MG63 (cell line): ENCODE measurements around the gene MINDY4B. TPM values are rescaled to one million over a fixed set of nuclear protein-coding genes. Genes with fewer than 3 reads are reported as not detected.

Experiments
- DNase-seq: peaks from one replicate; pipeline ENCODE4 v3.0.0-alpha.2; 2020
- H3K27me3 ChIP-seq: fragments of 250-450 bp; sonication (Bioruptor Pico); 2 replicates; pipeline ENCODE4 v1.5.1; 2020; ENCODE audit warnings: mild to moderate bottlenecking, moderate library complexity
- H3K36me3 ChIP-seq: fragments of 250-450 bp; sonication (Bioruptor Pico); 2 replicates; pipeline ENCODE4 v1.5.1; 2020; ENCODE audit warnings: mild to moderate bottlenecking, moderate library complexity
- H3K4me3 ChIP-seq: fragments of 250-450 bp; sonication (Bioruptor Pico); 2 replicates; pipeline ENCODE4 v1.5.1; 2020; ENCODE audit warnings: mild to moderate bottlenecking, moderate library complexity
- H3K9me3 ChIP-seq: fragments of 250-450 bp; sonication (Bioruptor Pico); 2 replicates; pipeline ENCODE4 v1.5.1; 2020; ENCODE audit warnings: mild to moderate bottlenecking, moderate library complexity
- total RNA-seq: library from RNA; depleted of rRNA; stranded (reverse); fragments of >200 nt; shearing (Covaris generic); gene quantifications from 2 replicates; pipeline ENCODE4 v1.2.3, GENCODE V29; 2014; ENCODE audit warnings: low replicate concordance; rRNA removed

Gene MINDY4B
- not detected in 2 replicates for total RNA-seq

GRCh38 chr3:150905339-150905738 is at the start of gene MINDY4B:
TSS of gene MINDY4B (minus strand) at chr3:150905439. CDS start at chr3:150905439, 0 bp downstream.
- no peak for DNase-seq
- Histone ChIP-seq H3K27me3 (peaks cover 54% of the 10 kb centered on the region), H3K36me3 (no peaks in the 10 kb centered on the region)

GRCh38 chr3:150951923-150952322 is 46.7 kb upstream of the MINDY4B start:
- peaks cover 37% of the 10 kb centered on the region for H3K27me3 ChIP-seq
- no peak for DNase-seq

More at GRCh38 chr3:150905339-150905738, at the start of gene MINDY4B:
- H3K9me3 ChIP-seq = no peaks in the 10 kb centered on the region; the same call in 1 of the 2 replicates
- no peak within 1 kb of the TSS for H3K4me3 ChIP-seq

GRCh38 chr3:150945226-150946032 is 40.2 kb upstream of the MINDY4B start:
- no peaks in the 10 kb centered on the region for H3K36me3 ChIP-seq
- no peak for DNase-seq
- peaks cover 21% of the 10 kb centered on the region for H3K27me3 ChIP-seq
- no peak overlapping the region for H3K4me3 ChIP-seq
- no peaks in the 10 kb centered on the region for H3K9me3 ChIP-seq

More at GRCh38 chr3:150951923-150952322, 46.7 kb upstream of the MINDY4B start:
- H3K36me3 ChIP-seq = no peaks in the 10 kb centered on the region
- H3K9me3 ChIP-seq = no peaks in the 10 kb centered on the region
- H3K4me3 ChIP-seq = no peak overlapping the region

GRCh38 chr3:150942221-150942620 is 37.0 kb upstream of the MINDY4B start:
- Histone ChIP-seq H3K27me3 (peaks cover 14% of the 10 kb centered on the region), H3K4me3 (no peak overlapping the region), H3K36me3 (no peaks in the 10 kb centered on the region), H3K9me3 (no peaks in the 10 kb centered on the region)
- DNase-seq = no peak

GRCh38 chr3:150936693-150937092 is 31.5 kb upstream of the MINDY4B start:
- H3K27me3 ChIP-seq = peaks cover 14% of the 10 kb centered on the region
- no peak overlapping the region for H3K4me3 ChIP-seq
- no peaks in the 10 kb centered on the region; the same call in 1 of the 2 replicates for H3K9me3 ChIP-seq
- no peaks in the 10 kb centered on the region for H3K36me3 ChIP-seq
- DNase-seq = no peak

- Histone ChIP-seq H3K9me3 (no peaks in the 10 kb centered on the region; the same call in 1 of the 2 replicates), H3K4me3 (no peak overlapping the region), H3K36me3 (no peaks in the 10 kb centered on the region), H3K27me3 (peaks cover 28% of the 10 kb centered on the region)
- DNase-seq = no peak
These were observed 28.3 kb upstream of the MINDY4B start for GRCh38 chr3:150933473-150933995.

- Histone ChIP-seq H3K27me3 (peaks cover 24% of the 10 kb centered on the region), H3K36me3 (no peaks in the 10 kb centered on the region), H3K9me3 (no peaks in the 10 kb centered on the region; the same call in 1 of the 2 replicates), H3K4me3 (no peak overlapping the region)
- no peak for DNase-seq
These were observed 26.5 kb upstream of the MINDY4B start for GRCh38 chr3:150931745-150932144.

GRCh38 chr3:150930839-150931238 is 25.6 kb upstream of the MINDY4B start:
- Histone ChIP-seq H3K4me3 (no peak overlapping the region), H3K36me3 (no peaks in the 10 kb centered on the region), H3K27me3 (peaks cover 24% of the 10 kb centered on the region), H3K9me3 (no peaks in the 10 kb centered on the region; the same call in 1 of the 2 replicates)
- DNase-seq = no peak

- H3K27me3 ChIP-seq = peaks cover 22% of the 10 kb centered on the region
- no peaks in the 10 kb centered on the region for H3K36me3 ChIP-seq
- H3K9me3 ChIP-seq = no peaks in the 10 kb centered on the region
- H3K4me3 ChIP-seq = no peak overlapping the region
- DNase-seq = no peak
These were observed 23.0 kb upstream of the MINDY4B start for GRCh38 chr3:150928234-150928633.

- Histone ChIP-seq H3K36me3 (no peaks in the 10 kb centered on the region), H3K9me3 (no peaks in the 10 kb centered on the region), H3K4me3 (no peak overlapping the region), H3K27me3 (peaks cover 12% of the 10 kb centered on the region)
- no peak for DNase-seq
These were observed 21.1 kb upstream of the MINDY4B start for GRCh38 chr3:150926328-150926727.

- no peaks in the 10 kb centered on the region for H3K9me3 ChIP-seq
- no peak overlapping the region for H3K4me3 ChIP-seq
- DNase-seq = peak; percentile 45
- H3K36me3 ChIP-seq = no peaks in the 10 kb centered on the region
- H3K27me3 ChIP-seq = peaks cover 10% of the 10 kb centered on the region
These were observed 20.5 kb upstream of the MINDY4B start for GRCh38 chr3:150925751-150926201.

GRCh38 chr3:150922611-150923010 is 17.4 kb upstream of the MINDY4B start:
- H3K4me3 ChIP-seq = no peak overlapping the region
- peaks cover 10% of the 10 kb centered on the region for H3K27me3 ChIP-seq
- no peak for DNase-seq
- H3K36me3 ChIP-seq = no peaks in the 10 kb centered on the region
- H3K9me3 ChIP-seq = no peaks in the 10 kb centered on the region

- no peaks in the 10 kb centered on the region for H3K9me3 ChIP-seq
- no peak for DNase-seq
- H3K4me3 ChIP-seq = no peak overlapping the region
- no peaks in the 10 kb centered on the region for H3K36me3 ChIP-seq
- H3K27me3 ChIP-seq = peaks cover 12% of the 10 kb centered on the region
These were observed 16.0 kb upstream of the MINDY4B start for GRCh38 chr3:150921209-150921608.

- Histone ChIP-seq H3K4me3 (no peak overlapping the region), H3K9me3 (no peaks in the 10 kb centered on the region), H3K36me3 (no peaks in the 10 kb centered on the region), H3K27me3 (peaks cover 12% of the 10 kb centered on the region)
- DNase-seq = no peak
These were observed 15.0 kb upstream of the MINDY4B start for GRCh38 chr3:150920236-150920635.

GRCh38 chr3:150917951-150918350 is 12.7 kb upstream of the MINDY4B start:
- H3K4me3 ChIP-seq = no peak overlapping the region
- no peak for DNase-seq
- no peaks in the 10 kb centered on the region for H3K36me3 ChIP-seq
- H3K9me3 ChIP-seq = no peaks in the 10 kb centered on the region
- peaks cover 14% of the 10 kb centered on the region for H3K27me3 ChIP-seq

GRCh38 chr3:150913133-150913922 is 8.1 kb upstream of the MINDY4B start:
- no peak for DNase-seq

GRCh38 chr3:150912501-150912900 is 7.3 kb upstream of the MINDY4B start:
- Histone ChIP-seq H3K4me3 (no peak overlapping the region), H3K27me3 (peaks cover 36% of the 10 kb centered on the region), H3K9me3 (no peaks in the 10 kb centered on the region), H3K36me3 (no peaks in the 10 kb centered on the region)
- DNase-seq = no peak

More at GRCh38 chr3:150913133-150913922, 8.1 kb upstream of the MINDY4B start:
- no peaks in the 10 kb centered on the region for H3K9me3 ChIP-seq
- peaks cover 36% of the 10 kb centered on the region for H3K27me3 ChIP-seq
- H3K36me3 ChIP-seq = no peaks in the 10 kb centered on the region
- no peak overlapping the region for H3K4me3 ChIP-seq
